Sigmoid colon (tissue), 3 donors: ENCODE results near the gene OR10A4.

ENCODE experiments used
- POLR2A ChIP-seq, 2 donors: fragments of 450-650 bp; IDR thresholded peaks; one replicate each; pipeline ENCODE4 v1.6.1; 2016; ENCODE audit warnings: antibody characterized with exemption in 2 of 2, mild to moderate bottlenecking in 2 of 2, moderate library complexity in 2 of 2
- TF ChIP-seq, protein P1 (sequence below), 4 experiments: fragments of 450-650 bp in 3 of 4; fragments of 200-600 bp in 1 of 4; IDR thresholded peaks; one replicate each; pipeline ENCODE4 v1.5.1; 2016 to 2019; ENCODE audit warnings: antibody characterized with exemption in 4 of 4, mild to moderate bottlenecking in 3 of 4, moderate library complexity in 2 of 4

DNA sequence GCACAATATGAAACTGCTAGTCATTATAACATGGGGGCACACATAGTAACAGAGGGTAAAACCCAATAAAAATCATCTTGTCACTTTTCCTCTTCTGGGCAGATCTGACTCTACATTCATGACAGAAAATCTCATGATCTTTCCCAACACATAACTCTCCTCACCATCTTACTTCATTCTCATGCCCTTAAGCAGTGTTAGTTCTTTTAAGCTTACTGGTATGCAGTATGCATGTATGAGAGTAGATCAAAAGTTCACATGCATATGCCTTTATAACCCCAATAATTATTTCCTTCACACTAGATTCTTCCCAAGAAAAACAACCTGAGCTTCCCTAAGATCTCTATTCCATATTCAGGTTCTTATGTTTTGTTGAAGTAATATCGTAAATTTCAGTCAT lies 5.1 kb upstream of the OR10A4 start:
- TF ChIP-seq, protein P1, sequence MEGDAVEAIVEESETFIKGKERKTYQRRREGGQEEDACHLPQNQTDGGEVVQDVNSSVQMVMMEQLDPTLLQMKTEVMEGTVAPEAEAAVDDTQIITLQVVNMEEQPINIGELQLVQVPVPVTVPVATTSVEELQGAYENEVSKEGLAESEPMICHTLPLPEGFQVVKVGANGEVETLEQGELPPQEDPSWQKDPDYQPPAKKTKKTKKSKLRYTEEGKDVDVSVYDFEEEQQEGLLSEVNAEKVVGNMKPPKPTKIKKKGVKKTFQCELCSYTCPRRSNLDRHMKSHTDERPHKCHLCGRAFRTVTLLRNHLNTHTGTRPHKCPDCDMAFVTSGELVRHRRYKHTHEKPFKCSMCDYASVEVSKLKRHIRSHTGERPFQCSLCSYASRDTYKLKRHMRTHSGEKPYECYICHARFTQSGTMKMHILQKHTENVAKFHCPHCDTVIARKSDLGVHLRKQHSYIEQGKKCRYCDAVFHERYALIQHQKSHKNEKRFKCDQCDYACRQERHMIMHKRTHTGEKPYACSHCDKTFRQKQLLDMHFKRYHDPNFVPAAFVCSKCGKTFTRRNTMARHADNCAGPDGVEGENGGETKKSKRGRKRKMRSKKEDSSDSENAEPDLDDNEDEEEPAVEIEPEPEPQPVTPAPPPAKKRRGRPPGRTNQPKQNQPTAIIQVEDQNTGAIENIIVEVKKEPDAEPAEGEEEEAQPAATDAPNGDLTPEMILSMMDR (IDR thresholded peaks at IDR 0.05): no peak
- no peak for TF ChIP-seq POLR2A (IDR thresholded peaks at IDR 0.05)
